Choroid plexus epithelial cell (primary cell): ENCODE results near the gene ELOVL3.

Experiments used
- DNase-seq: peaks from one replicate; pipeline ENCODE4 v3.0.0-alpha.2; 2010; ENCODE audit warnings: low read depth
- H3K4me3 ChIP-seq: 2 replicates; pipeline ENCODE4 v1.5.1; 2011; ENCODE audit warnings: low read depth, mild to moderate bottlenecking, control low read depth, low read length, moderate library complexity
- CTCF ChIP-seq: conservative IDR thresholded peaks from 2 replicates; pipeline ENCODE4 v1.5.1; 2011; ENCODE audit warnings: low read depth, mild to moderate bottlenecking, control low read depth, inconsistent platforms, low read length, moderate library complexity

Gene ELOVL3

GRCh38 chr10:102254426-102254825 is 28.3 kb downstream of the ELOVL3 start:
- no peak for DNase-seq
- TF ChIP-seq CTCF = no peak
- no peak overlapping the region for H3K4me3 ChIP-seq

GRCh38 chr10:102255404-102255803 is 29.3 kb downstream of the ELOVL3 start:
- TF ChIP-seq CTCF = no peak
- H3K4me3 ChIP-seq = no peak overlapping the region
- DNase-seq = no peak

DNA sequence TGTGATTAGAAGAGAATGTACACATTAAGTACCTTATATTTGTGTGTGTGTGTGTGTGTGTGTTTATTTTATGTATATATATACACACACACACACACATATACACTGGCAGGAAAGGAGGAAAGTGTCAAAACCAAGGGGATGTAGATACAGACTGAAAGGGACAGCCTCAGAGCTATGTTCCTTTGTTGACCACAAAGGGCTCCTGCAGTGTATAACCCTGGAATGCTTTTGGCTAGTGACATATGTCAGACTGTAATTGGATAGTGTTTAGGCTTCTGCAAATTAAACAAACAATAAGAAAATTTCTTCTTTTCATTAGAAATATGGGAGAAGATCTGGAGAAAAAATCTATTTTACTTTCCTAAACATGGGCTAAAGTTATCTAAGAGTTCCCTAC is 35.1 kb downstream of the ELOVL3 start:
- H3K4me3 ChIP-seq = no peak overlapping the region
- no peak for TF ChIP-seq CTCF
- no peak for DNase-seq

DNA sequence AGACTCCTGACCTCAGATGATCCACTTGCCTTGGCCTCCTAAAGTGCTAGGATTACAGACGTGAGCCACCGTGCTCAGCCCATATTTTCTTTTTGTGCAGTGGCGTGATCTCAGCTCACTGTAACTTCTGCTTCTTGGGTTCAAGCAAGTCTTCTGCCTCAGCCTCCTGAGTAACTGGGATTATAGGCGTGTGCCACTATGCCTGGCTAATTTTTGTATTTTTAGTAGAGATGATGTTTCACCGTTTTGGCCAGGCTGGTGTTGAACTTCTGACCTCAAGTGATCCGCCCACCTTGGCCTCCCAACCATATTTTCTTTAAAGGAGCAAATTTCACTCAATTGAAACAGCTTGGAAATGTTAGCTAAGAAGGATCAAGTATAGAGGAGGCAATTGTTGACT is 35.7 kb downstream of the ELOVL3 start:
- H3K4me3 ChIP-seq = no peak overlapping the region
- DNase-seq = no peak
- TF ChIP-seq CTCF = no peak

DNA sequence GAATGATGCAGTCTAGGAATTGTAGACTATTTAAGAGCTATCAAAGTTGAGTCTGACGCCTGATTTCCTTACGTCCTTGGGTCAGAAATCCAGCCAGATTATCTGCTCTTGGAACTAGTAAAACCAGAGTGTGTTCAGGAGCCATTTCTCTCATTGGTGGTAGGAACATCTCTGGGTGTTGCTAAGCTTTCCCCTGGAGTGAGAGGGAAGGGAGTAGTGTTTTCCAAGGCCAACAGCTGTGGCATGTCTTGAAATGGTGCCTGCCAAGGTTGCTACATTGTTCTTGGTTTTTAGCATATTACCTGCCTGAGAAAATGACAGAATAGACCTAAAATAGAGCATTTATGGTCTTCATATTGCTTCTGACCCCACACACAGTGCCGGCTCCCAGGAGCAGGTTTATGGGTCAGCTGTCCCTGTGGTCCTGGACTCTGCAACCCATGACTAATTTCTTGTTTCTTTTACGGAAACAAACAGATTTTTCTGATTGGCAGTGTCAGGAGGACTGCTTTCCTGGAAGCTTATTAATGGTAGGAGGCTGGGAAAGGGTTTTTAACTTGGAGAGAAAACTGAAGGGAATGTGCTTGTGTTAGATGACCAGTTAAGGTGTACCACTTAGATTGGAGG is 36.8 kb downstream of the ELOVL3 start:
- DNase-seq = no peak
- no peak overlapping the region for H3K4me3 ChIP-seq
- TF ChIP-seq CTCF = no peak

- no peak for TF ChIP-seq CTCF
- H3K4me3 ChIP-seq = no peak overlapping the region
- no peak for DNase-seq
Measured at GRCh38 chr10:102264371-102264770, 38.3 kb downstream of the ELOVL3 start.

GRCh38 chr10:102266670-102267069 is 40.6 kb downstream of the ELOVL3 start:
- H3K4me3 ChIP-seq = no peak overlapping the region
- no peak for DNase-seq
- TF ChIP-seq CTCF = no peak
